Liver (tissue), 3 donors: ENCODE results near the gene FUS.

Experiments
- ATF3 ChIP-seq: IDR thresholded peaks from 2 replicates; pipeline ENCODE4 v1.6.1; 2016; ENCODE audit warnings: antibody characterized with exemption
- CTCF ChIP-seq: fragments of 150-350 bp; IDR thresholded peaks from 2 replicates; pipeline ENCODE4 v1.5.1; 2017; ENCODE audit warnings: improper control_type of control experiment, low read depth, low read length; ENCODE audit not compliant: missing input control
- TAF1 ChIP-seq: conservative IDR thresholded peaks from 2 replicates; pipeline ENCODE4 v1.6.1; 2016; ENCODE audit warnings: antibody characterized with exemption, mild to moderate bottlenecking
- donor health status: healthy.
- donor health status: healthy.

GRCh38 chr16:31238041-31238440 is 58.1 kb downstream of the FUS start:
- TF ChIP-seq CTCF (no peak), ATF3 (no peak), TAF1 (no peak)
